ENCODE measurements around the gene GNRHR. TPM values are rescaled to one million over a fixed set of nuclear protein-coding genes. Genes with fewer than 3 reads are reported as not detected.

Gene GNRHR
- polyA plus RNA-seq, 1 experiment, result not detected

Small RNAs within 50 kb of the gene (small RNA-seq; reads per million reads assigned to genes)
- not detected for gene RF00091 (ENCODE audit: insufficient read length, low read depth)

Other genes starting within 250 kb of the GNRHR start
- 5.2 and 8.0 TPM in 2 replicates for gene CENPC, start 208.9 kb downstream of the GNRHR start, polyA plus RNA-seq (2011; rRNA removed)
- not detected in 2 replicates for gene STAP1, start 195.7 kb downstream of the GNRHR start, polyA plus RNA-seq (2011; rRNA removed)
- 83.7 and 119 TPM in 2 replicates for gene UBA6, start 53.2 kb downstream of the GNRHR start, polyA plus RNA-seq (2011; rRNA removed)
- gene TMPRSS11D, start 129.6 kb upstream of the GNRHR start, polyA plus RNA-seq (2011; rRNA removed), result not detected in 2 replicates
- gene TMPRSS11A, start 209.1 kb upstream of the GNRHR start, polyA plus RNA-seq (2011; rRNA removed), result not detected in 2 replicates